ENCODE results near the gene EDNRA.

Gene EDNRA

DNA sequence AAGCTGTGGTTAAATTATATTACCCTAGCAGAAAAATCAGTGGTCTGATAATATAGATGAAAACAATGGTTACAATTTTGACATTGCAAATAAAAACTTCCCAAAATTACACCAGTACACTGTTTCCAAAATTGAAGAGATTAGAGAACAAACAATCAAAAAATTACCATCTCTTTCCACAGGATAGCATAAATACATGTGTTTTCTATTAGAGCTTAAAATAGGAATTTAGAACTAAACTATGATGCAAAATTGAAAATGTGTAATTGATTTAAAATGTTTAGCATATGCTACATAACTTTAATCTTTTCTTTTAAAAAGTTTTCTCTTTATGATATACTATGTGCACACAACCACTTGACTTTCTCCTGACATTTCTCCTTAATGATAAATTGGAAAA lies 6.7 kb downstream of the EDNRA start:
- peaks cover 0 to 2% of the 10 kb centered on the region in 2 donors for H3K36me3 ChIP-seq (replicated peaks in 1 of 2; ENCODE audit: control insufficient read depth in 2 of 2, insufficient read depth in 2 of 2, low read length in 2 of 2)
- no peak overlapping the region for H3K4me3 ChIP-seq (ENCODE audit: low read length in 2 of 2)
- no peak overlapping the region for H3K18ac ChIP-seq (ENCODE audit: low read length)
- no peak overlapping the region for H3K9ac ChIP-seq (ENCODE audit: low read depth, low read length, poor library complexity)
- peaks cover 0 to 5% (median 0%) of the 10 kb centered on the region in 3 experiments for H3K27me3 ChIP-seq (ENCODE audit: control insufficient read depth in 3 of 3, insufficient read depth in 3 of 3, low read depth in 1 of 3, low read length in 3 of 3)
- H3K4me1 ChIP-seq (ENCODE audit: control insufficient read depth in 2 of 2, insufficient read depth in 1 of 2, low read depth in 1 of 2, low read length in 2 of 2), result no peaks in the 10 kb centered on the region
- no peak overlapping the region for H3K4ac ChIP-seq (ENCODE audit: low read length)
- no peaks in the 10 kb centered on the region for H3K79me1 ChIP-seq (ENCODE audit: low read depth, low read length)
- DNase-seq (ENCODE audit: low spot score), result no peak
- H2BK15ac ChIP-seq (ENCODE audit: low read length), result no peak overlapping the region
- no peak overlapping the region for H2AK5ac ChIP-seq (ENCODE audit: low read depth, low read length)
- H3K14ac ChIP-seq (ENCODE audit: low read length), result no peak overlapping the region
- H4K8ac ChIP-seq (ENCODE audit: low read depth, low read length), result no peak overlapping the region
- no peak overlapping the region for H2AFZ ChIP-seq (ENCODE audit: low read length)
- no peak overlapping the region for H2BK5ac ChIP-seq (ENCODE audit: low read length)
- H2BK120ac ChIP-seq (ENCODE audit: low read depth, low read length), result no peak overlapping the region
- no peak overlapping the region for H4K91ac ChIP-seq (ENCODE audit: low read depth, low read length, poor library complexity)
- H3K23ac ChIP-seq (ENCODE audit: low read depth, low read length, poor library complexity), result no peak overlapping the region
- no peak overlapping the region for H2BK12ac ChIP-seq (ENCODE audit: low read length)
- no peak overlapping the region for H3K4me2 ChIP-seq (ENCODE audit: insufficient read depth, low read length, poor library complexity, severe bottlenecking)
- H3K27ac ChIP-seq (replicated peaks; ENCODE audit: low read length), result no peak overlapping the region
- no peaks in the 10 kb centered on the region for H3K9me3 ChIP-seq (replicated peaks in 1 of 2; ENCODE audit: control insufficient read depth in 2 of 2, insufficient read depth in 1 of 2, low read depth in 1 of 2, low read length in 2 of 2)

DNA sequence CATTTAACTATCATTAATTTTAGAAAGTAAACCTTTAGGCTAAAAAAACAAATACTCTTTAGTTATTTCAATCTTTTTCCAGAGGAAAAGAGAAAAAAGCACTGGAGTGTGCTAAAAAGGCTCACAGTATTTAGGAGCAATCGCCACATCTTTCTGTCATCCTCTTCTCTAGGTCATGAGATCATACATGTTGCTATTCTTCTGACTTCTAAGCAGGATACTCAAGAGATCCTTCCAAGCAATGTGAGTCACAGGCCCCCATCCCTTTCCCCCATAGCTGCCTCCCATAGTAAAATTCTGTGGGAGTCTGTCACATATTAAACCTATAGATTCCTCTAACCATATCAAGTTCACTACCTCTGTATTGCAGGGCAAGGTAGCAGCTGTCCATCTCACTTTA lies 7.7 kb downstream of the EDNRA start:
- no peaks in the 10 kb centered on the region for H3K9me3 ChIP-seq (replicated peaks in 1 of 2; ENCODE audit: control insufficient read depth in 2 of 2, insufficient read depth in 1 of 2, low read depth in 1 of 2, low read length in 2 of 2)
- H3K27me3 ChIP-seq (ENCODE audit: control insufficient read depth in 3 of 3, insufficient read depth in 3 of 3, low read depth in 1 of 3, low read length in 3 of 3), result no peaks in the 10 kb centered on the region
- no peak overlapping the region for H3K23ac ChIP-seq (ENCODE audit: low read depth, low read length, poor library complexity)
- no peak for DNase-seq (ENCODE audit: low spot score)
- H3K14ac ChIP-seq (ENCODE audit: low read length), result no peak overlapping the region
- no peak overlapping the region for H3K27ac ChIP-seq (replicated peaks; ENCODE audit: low read length)
- no peak overlapping the region for H2BK5ac ChIP-seq (ENCODE audit: low read length)
- H2AFZ ChIP-seq (ENCODE audit: low read length), result no peak overlapping the region
- H3K79me1 ChIP-seq (ENCODE audit: low read depth, low read length), result no peaks in the 10 kb centered on the region
- H4K8ac ChIP-seq (ENCODE audit: low read depth, low read length), result no peak overlapping the region
- no peak overlapping the region for H3K18ac ChIP-seq (ENCODE audit: low read length)
- H2BK12ac ChIP-seq (ENCODE audit: low read length), result no peak overlapping the region
- H2BK120ac ChIP-seq (ENCODE audit: low read depth, low read length), result no peak overlapping the region
- no peak overlapping the region for H3K9ac ChIP-seq (ENCODE audit: low read depth, low read length, poor library complexity)
- H3K4me1 ChIP-seq (ENCODE audit: control insufficient read depth in 2 of 2, insufficient read depth in 1 of 2, low read depth in 1 of 2, low read length in 2 of 2), result no peaks in the 10 kb centered on the region
- no CpG with 5 or more reads among the region's 1 CpG for WGBS, 2 donors (ENCODE audit: extremely low coverage in 2 of 2, insufficient read length in 2 of 2, insufficient replicate concordance in 1 of 2)
- H2AK5ac ChIP-seq (ENCODE audit: low read depth, low read length), result no peak overlapping the region
- no peak overlapping the region for H4K91ac ChIP-seq (ENCODE audit: low read depth, low read length, poor library complexity)
- no peak overlapping the region for H3K4me3 ChIP-seq (ENCODE audit: low read length in 2 of 2)
- H3K4me2 ChIP-seq (ENCODE audit: insufficient read depth, low read length, poor library complexity, severe bottlenecking), result no peak overlapping the region
- H2BK15ac ChIP-seq (ENCODE audit: low read length), result no peak overlapping the region
- peaks cover 0 to 2% of the 10 kb centered on the region in 2 donors for H3K36me3 ChIP-seq (replicated peaks in 1 of 2; ENCODE audit: control insufficient read depth in 2 of 2, insufficient read depth in 2 of 2, low read length in 2 of 2)
- H3K4ac ChIP-seq (ENCODE audit: low read length), result no peak overlapping the region

DNA sequence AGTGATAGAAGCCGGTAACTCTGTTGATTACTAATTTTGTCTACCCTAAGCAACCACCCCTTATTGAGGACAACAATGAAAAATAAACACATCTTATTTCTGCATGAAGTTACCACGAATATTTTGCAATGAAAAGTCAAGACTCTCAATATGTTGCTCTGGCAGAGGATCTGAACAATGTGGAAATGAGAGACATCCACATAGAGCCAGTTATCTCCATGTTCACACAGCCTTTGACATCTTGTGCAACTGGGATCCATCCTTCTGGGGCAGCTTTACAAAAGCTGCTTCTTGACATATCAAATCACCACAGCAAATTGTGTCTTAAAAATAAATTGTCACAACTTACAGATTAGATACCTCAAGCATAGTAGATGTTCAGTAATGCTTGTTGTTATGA lies 10.2 kb downstream of the EDNRA start:
- whole genome bisulfite sequencing, 2 donors (ENCODE audit: extremely low coverage in 2 of 2, insufficient read length in 2 of 2, insufficient replicate concordance in 1 of 2), result no CpG with 5 or more reads among the region's 2 CpGs

DNA sequence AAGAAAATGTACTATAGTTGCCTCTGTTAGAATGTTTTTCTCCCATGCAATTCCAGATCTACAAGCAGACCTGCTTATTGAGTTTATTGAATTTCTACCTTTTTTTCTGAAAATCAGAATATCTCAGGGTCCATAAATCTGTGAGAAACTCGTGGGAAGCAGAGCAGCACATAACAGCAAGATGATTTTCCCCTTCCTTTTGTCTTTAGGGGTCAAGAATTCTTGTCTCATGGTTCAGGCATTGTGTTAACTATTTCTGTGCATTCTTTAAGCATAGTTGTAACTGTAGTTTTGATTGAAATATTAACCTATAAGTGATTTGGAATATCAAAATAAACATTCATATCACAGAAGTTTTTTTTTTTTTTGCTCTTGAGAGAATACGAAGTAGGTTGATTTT lies 11.4 kb downstream of the EDNRA start:
- no peaks in the 10 kb centered on the region for H3K9me3 ChIP-seq (replicated peaks in 1 of 2; ENCODE audit: control insufficient read depth in 2 of 2, insufficient read depth in 1 of 2, low read depth in 1 of 2, low read length in 2 of 2)
- no peak overlapping the region for H4K8ac ChIP-seq (ENCODE audit: low read depth, low read length)
- H3K27ac ChIP-seq (replicated peaks; ENCODE audit: low read length), result no peak overlapping the region
- no peak overlapping the region for H3K4me2 ChIP-seq (ENCODE audit: insufficient read depth, low read length, poor library complexity, severe bottlenecking)
- H3K18ac ChIP-seq (ENCODE audit: low read length), result no peak overlapping the region
- H2BK15ac ChIP-seq (ENCODE audit: low read length), result no peak overlapping the region
- H2BK120ac ChIP-seq (ENCODE audit: low read depth, low read length), result no peak overlapping the region
- H3K14ac ChIP-seq (ENCODE audit: low read length), result no peak overlapping the region
- no peak overlapping the region for H2AK5ac ChIP-seq (ENCODE audit: low read depth, low read length)
- no peak overlapping the region for H3K23ac ChIP-seq (ENCODE audit: low read depth, low read length, poor library complexity)
- H2AFZ ChIP-seq (ENCODE audit: low read length), result no peak overlapping the region
- no peak overlapping the region for H2BK5ac ChIP-seq (ENCODE audit: low read length)
- no peak overlapping the region for H3K4me3 ChIP-seq (ENCODE audit: low read length in 2 of 2)
- H3K36me3 ChIP-seq (replicated peaks in 1 of 2; ENCODE audit: control insufficient read depth in 2 of 2, insufficient read depth in 2 of 2, low read length in 2 of 2), result no peaks in the 10 kb centered on the region
- no peak overlapping the region for H2BK12ac ChIP-seq (ENCODE audit: low read length)
- H3K79me1 ChIP-seq (ENCODE audit: low read depth, low read length), result no peaks in the 10 kb centered on the region
- no peak overlapping the region for H4K91ac ChIP-seq (ENCODE audit: low read depth, low read length, poor library complexity)
- H3K27me3 ChIP-seq (ENCODE audit: control insufficient read depth in 3 of 3, insufficient read depth in 3 of 3, low read depth in 1 of 3, low read length in 3 of 3), result no peaks in the 10 kb centered on the region
- H3K4ac ChIP-seq (ENCODE audit: low read length), result no peak overlapping the region
- no peak for DNase-seq (ENCODE audit: low spot score)
- no CpG with 5 or more reads among the region's 2 CpGs for WGBS, 2 donors (ENCODE audit: extremely low coverage in 2 of 2, insufficient read length in 2 of 2, insufficient replicate concordance in 1 of 2)
- H3K9ac ChIP-seq (ENCODE audit: low read depth, low read length, poor library complexity), result no peak overlapping the region
- no peaks in the 10 kb centered on the region for H3K4me1 ChIP-seq (ENCODE audit: control insufficient read depth in 2 of 2, insufficient read depth in 1 of 2, low read depth in 1 of 2, low read length in 2 of 2)

More for the DNA sequence above, 10.2 kb downstream of the EDNRA start:
- DNase-seq (ENCODE audit: low spot score), result no peak
- no peaks in the 10 kb centered on the region for H3K79me1 ChIP-seq (ENCODE audit: low read depth, low read length)
- H3K36me3 ChIP-seq (replicated peaks in 1 of 2; ENCODE audit: control insufficient read depth in 2 of 2, insufficient read depth in 2 of 2, low read length in 2 of 2), result no peaks in the 10 kb centered on the region
- no peak overlapping the region for H4K8ac ChIP-seq (ENCODE audit: low read depth, low read length)
- no peaks in the 10 kb centered on the region for H3K27me3 ChIP-seq (ENCODE audit: control insufficient read depth in 3 of 3, insufficient read depth in 3 of 3, low read depth in 1 of 3, low read length in 3 of 3)
- H2BK15ac ChIP-seq (ENCODE audit: low read length), result no peak overlapping the region
- H2BK5ac ChIP-seq (ENCODE audit: low read length), result no peak overlapping the region
- no peak overlapping the region for H2AFZ ChIP-seq (ENCODE audit: low read length)
- no peak overlapping the region for H2BK120ac ChIP-seq (ENCODE audit: low read depth, low read length)
- no peak overlapping the region for H2AK5ac ChIP-seq (ENCODE audit: low read depth, low read length)
- no peaks in the 10 kb centered on the region for H3K9me3 ChIP-seq (replicated peaks in 1 of 2; ENCODE audit: control insufficient read depth in 2 of 2, insufficient read depth in 1 of 2, low read depth in 1 of 2, low read length in 2 of 2)
- no peak overlapping the region for H2BK12ac ChIP-seq (ENCODE audit: low read length)
- no peak overlapping the region for H3K4me3 ChIP-seq (ENCODE audit: low read length in 2 of 2)
- no peak overlapping the region for H3K14ac ChIP-seq (ENCODE audit: low read length)
- no peak overlapping the region for H4K91ac ChIP-seq (ENCODE audit: low read depth, low read length, poor library complexity)
- H3K27ac ChIP-seq (replicated peaks; ENCODE audit: low read length), result no peak overlapping the region
- H3K9ac ChIP-seq (ENCODE audit: low read depth, low read length, poor library complexity), result no peak overlapping the region
- H3K18ac ChIP-seq (ENCODE audit: low read length), result no peak overlapping the region
- H3K23ac ChIP-seq (ENCODE audit: low read depth, low read length, poor library complexity), result no peak overlapping the region
- no peaks in the 10 kb centered on the region for H3K4me1 ChIP-seq (ENCODE audit: control insufficient read depth in 2 of 2, insufficient read depth in 1 of 2, low read depth in 1 of 2, low read length in 2 of 2)
- H3K4me2 ChIP-seq (ENCODE audit: insufficient read depth, low read length, poor library complexity, severe bottlenecking), result no peak overlapping the region
- H3K4ac ChIP-seq (ENCODE audit: low read length), result no peak overlapping the region
